ENCODE data around the gene TSBP1.

Gene TSBP1

GRCh38 chr6:32375739-32376529 lies 4.2 kb upstream of the TSBP1 start:
- Histone ChIP-seq H2AFZ (ENCODE audit: low read depth, low read length, severe bottlenecking) (no peak overlapping the region), H3K4me2 (ENCODE audit: low read depth, low read length, poor library complexity, severe bottlenecking) (no peak overlapping the region), H3F3A (ENCODE audit: insufficient read depth) (no peaks in the 10 kb centered on the region), H3K4me3 (ENCODE audit: insufficient read depth, low read length, poor library complexity, severe bottlenecking) (no peak overlapping the region), H3K27me3 (ENCODE audit: low read length) (no peaks in the 10 kb centered on the region), H3K27ac (ENCODE audit: low read depth, low read length) (no peak overlapping the region), H3K9me3 (ENCODE audit: insufficient read depth, low read length) (no peaks in the 10 kb centered on the region), H3K9me2 (replicated peaks; ENCODE audit: insufficient read depth, low read length) (no peaks in the 10 kb centered on the region), H3K9ac (ENCODE audit: low read length) (no peak overlapping the region), H3K36me3 (ENCODE audit: low read length) (no peaks in the 10 kb centered on the region), H3K79me2 (ENCODE audit: insufficient read depth, low read length) (no peaks in the 10 kb centered on the region), H4K20me1 (ENCODE audit: low read depth, low read length) (peaks cover 2% of the 10 kb centered on the region; the same call in 1 of the 2 replicates)
- TF ChIP-seq EZH2phosphoT487 (conservative IDR thresholded peaks at IDR 0.05; ENCODE audit: low read length) (no peak), CTCF (IDR thresholded peaks at IDR 0.05; ENCODE audit: insufficient read depth, low read length, poor library complexity, severe bottlenecking) (no peak)

- Histone ChIP-seq H3F3A (ENCODE audit: insufficient read depth) (no peaks in the 10 kb centered on the region), H3K4me2 (ENCODE audit: low read depth, low read length, poor library complexity, severe bottlenecking) (no peak overlapping the region), H3K9me2 (replicated peaks; ENCODE audit: insufficient read depth, low read length) (no peaks in the 10 kb centered on the region), H3K36me3 (ENCODE audit: low read length) (no peaks in the 10 kb centered on the region), H3K9ac (ENCODE audit: low read length) (no peak overlapping the region), H3K4me3 (ENCODE audit: insufficient read depth, low read length, poor library complexity, severe bottlenecking) (no peak overlapping the region), H3K27ac (ENCODE audit: low read depth, low read length) (no peak overlapping the region), H3K9me3 (ENCODE audit: insufficient read depth, low read length) (no peaks in the 10 kb centered on the region), H2AFZ (ENCODE audit: low read depth, low read length, severe bottlenecking) (no peak overlapping the region), H4K20me1 (ENCODE audit: low read depth, low read length) (no peaks in the 10 kb centered on the region), H3K79me2 (ENCODE audit: insufficient read depth, low read length) (no peaks in the 10 kb centered on the region), H3K27me3 (ENCODE audit: low read length) (no peaks in the 10 kb centered on the region)
- TF ChIP-seq EZH2phosphoT487 (conservative IDR thresholded peaks at IDR 0.05; ENCODE audit: low read length) (no peak), CTCF (IDR thresholded peaks at IDR 0.05; ENCODE audit: insufficient read depth, low read length, poor library complexity, severe bottlenecking) (no peak)
Measured at GRCh38 chr6:32371229-32371628, 474 bp downstream of the TSBP1 start.

GRCh38 chr6:32370505-32370904 lies 1.2 kb downstream of the TSBP1 start:
- Histone ChIP-seq H3K9me3 (ENCODE audit: insufficient read depth, low read length) (no peaks in the 10 kb centered on the region), H4K20me1 (ENCODE audit: low read depth, low read length) (no peaks in the 10 kb centered on the region), H3K4me2 (ENCODE audit: low read depth, low read length, poor library complexity, severe bottlenecking) (no peak overlapping the region), H3K27ac (ENCODE audit: low read depth, low read length) (no peak overlapping the region), H3K9me2 (replicated peaks; ENCODE audit: insufficient read depth, low read length) (no peaks in the 10 kb centered on the region), H3K4me3 (ENCODE audit: insufficient read depth, low read length, poor library complexity, severe bottlenecking) (no peak overlapping the region), H3F3A (ENCODE audit: insufficient read depth) (no peaks in the 10 kb centered on the region), H3K27me3 (ENCODE audit: low read length) (no peaks in the 10 kb centered on the region), H3K36me3 (ENCODE audit: low read length) (no peaks in the 10 kb centered on the region), H3K79me2 (ENCODE audit: insufficient read depth, low read length) (no peaks in the 10 kb centered on the region), H2AFZ (ENCODE audit: low read depth, low read length, severe bottlenecking) (no peak overlapping the region), H3K9ac (ENCODE audit: low read length) (no peak overlapping the region)
- TF ChIP-seq CTCF (IDR thresholded peaks at IDR 0.05; ENCODE audit: insufficient read depth, low read length, poor library complexity, severe bottlenecking) = no peak
- no peak for TF ChIP-seq EZH2phosphoT487 (conservative IDR thresholded peaks at IDR 0.05; ENCODE audit: low read length)
